Stimulated activated CD8-positive, alpha-beta memory T cell treated with anti-CD3 and anti-CD28 coated beads, Interleukin-15, amount 100 ng/mL, for 24 hours (primary cell): ENCODE data around the gene PAK2.
"Not testable (repeated sequence)": the region's sequence is repeated elsewhere in the genome, so short reads cannot be mapped to it uniquely, and the experiment has no call there.

Experiments
- DNase-seq: peaks from one replicate; pipeline ENCODE4 v3.0.0-alpha.2; 2020; ENCODE audit warnings: low read depth

The PAK2 gene

GRCh38 chr3:196843435-196844110, 103.9 kb downstream of the PAK2 start:
- DNase-seq = no peak

DNA sequence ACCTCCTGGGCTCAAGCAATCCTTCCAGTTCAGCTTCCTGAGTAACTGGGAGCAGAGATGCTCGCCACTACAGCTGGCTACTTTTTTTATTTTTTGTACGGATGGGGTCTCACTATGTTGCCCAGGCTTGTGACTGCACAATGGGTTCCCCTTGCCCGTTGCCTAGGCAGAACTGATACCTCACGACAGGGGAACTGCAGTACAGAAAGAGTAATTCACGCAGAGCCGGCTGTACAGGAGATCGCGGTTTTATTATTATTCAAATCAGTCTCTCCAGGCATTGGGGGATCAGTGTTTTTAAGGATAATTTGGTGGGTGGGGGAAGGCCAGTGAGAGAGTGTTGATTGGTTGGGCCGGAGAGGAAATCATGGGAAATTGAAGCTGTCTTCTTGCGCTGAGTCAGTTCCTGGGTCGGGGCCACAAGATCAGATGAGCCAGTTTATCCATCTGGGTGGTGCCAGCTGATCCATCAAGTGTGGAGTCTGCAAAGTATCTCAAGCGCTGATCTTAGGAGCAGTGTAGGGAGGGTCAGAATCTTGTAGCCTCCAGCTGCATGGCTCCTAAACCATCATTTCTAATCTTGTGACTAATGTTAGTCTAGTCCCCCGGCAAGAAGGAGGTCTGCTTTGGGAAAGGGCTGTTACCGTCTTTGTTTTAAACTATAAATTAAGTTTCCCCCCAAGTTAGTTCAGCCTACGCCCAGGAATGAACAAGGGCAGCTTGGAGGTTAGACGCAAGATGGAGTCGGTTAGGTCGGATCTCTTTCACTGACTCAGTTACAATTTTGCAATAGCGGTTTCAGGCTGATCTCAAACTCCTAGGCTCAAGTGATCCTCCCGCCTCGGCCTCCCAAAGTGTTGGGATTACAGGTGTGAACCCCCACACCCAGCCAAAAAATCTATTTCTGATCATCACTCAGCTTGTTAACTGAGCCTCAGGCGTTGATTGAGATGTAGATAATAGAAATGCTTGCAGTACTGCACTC, 104.9 kb downstream of the PAK2 start:
- DNase-seq = not testable (repeated sequence)

- DNase-seq = not testable (repeated sequence)
These were observed 108.7 kb downstream of the PAK2 start for GRCh38 chr3:196848375-196848774.

DNA sequence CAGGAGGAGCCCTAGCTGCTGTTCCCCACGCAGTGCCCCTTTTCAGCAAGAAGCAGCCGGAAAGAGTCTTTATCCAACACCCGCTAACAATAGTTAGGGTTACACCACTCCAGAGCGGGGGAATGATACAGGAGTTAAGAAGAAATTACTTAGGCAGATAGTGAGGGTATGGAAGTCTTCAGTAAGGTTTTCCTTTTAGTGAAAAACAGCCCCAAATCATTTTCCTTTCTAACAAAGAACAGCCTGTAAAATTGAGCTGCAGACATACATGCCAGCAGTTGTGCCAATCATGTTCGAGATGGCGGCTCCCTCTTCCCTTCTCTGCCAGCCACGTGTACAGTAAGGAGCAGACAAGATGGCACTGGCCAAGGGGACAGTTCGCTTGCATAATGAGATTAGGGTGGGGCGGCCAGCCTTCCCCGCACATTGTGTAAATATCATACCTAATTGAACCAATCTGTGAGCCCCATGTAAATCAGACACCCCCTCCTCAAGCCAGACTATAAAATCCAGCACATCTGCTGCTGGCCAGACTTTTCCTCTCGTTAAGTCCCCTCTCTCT, 109.6 kb downstream of the PAK2 start:
- no peak for DNase-seq

- not testable (repeated sequence) for DNase-seq
These were observed 123.3 kb downstream of the PAK2 start for GRCh38 chr3:196863000-196863399.

DNA sequence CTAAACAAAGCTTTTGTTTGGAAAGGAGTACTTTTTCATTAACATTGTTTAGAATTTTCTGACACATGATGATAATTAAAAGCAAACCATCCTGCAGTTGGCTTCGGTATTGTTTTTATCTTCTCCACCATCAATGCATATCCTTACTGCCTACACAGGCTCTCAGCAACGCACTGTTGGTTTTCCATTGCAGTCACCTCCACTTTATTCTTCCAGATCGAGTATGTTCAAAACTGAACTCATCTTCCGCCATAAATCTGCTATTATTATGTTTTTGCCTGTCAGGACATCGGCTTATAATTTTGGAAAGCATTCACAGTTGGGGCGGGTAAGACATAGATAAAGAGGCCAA, 127.5 kb downstream of the PAK2 start:
- DNase-seq = no peak

DNA sequence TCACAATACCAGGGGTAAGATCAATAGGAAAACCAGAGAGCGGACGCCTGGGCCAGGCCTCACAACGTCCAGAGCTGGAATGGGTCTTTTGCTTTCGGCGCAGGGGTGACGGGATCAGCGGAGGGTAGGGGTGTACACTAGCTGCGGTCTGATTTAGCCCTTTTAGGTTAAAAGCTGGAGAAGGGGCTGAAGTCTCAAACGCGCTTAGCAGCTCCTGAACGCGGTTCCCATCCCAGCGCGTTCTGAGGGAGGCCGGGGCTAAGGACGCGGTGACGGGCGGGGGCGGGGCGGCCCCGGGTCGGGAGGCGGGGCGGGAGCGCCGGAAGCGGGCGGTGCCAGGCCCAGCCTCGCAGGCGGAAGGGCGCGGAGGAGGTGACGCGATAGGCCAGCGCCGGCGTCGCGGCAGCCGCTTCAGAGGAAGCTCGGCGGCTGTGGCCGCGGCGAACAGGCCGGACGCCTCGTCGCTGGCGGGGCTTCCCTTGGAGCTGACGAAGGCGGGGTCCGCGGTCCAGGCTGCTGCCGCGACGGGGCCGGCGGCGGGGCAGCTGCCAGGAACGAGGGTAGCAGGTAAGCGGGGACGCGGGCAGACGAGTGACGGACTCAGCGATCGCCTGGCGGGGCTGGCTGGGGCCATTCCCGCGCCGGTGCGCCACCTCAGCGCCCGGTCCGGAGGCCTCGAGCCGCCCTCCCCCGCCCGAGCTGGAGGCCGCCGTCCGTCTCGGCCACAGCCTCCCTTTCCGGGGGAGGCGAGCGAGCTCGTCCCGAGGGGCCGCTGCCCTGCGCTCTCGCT, 128.0 kb downstream of the PAK2 start, which contains the start of gene SENP5:
Gene SENP5 (plus strand): TSS at position 414 of the 790 bp plus-strand sequence. CDS start 17,262 bp downstream, outside the sequence.
- DNase-seq = peak; percentile 87

- no peak for DNase-seq
These were observed 128.6 kb downstream of the PAK2 start for GRCh38 chr3:196868297-196868661.

- DNase-seq = no peak
These were observed 132.7 kb downstream of the PAK2 start for GRCh38 chr3:196872316-196872715.

DNA sequence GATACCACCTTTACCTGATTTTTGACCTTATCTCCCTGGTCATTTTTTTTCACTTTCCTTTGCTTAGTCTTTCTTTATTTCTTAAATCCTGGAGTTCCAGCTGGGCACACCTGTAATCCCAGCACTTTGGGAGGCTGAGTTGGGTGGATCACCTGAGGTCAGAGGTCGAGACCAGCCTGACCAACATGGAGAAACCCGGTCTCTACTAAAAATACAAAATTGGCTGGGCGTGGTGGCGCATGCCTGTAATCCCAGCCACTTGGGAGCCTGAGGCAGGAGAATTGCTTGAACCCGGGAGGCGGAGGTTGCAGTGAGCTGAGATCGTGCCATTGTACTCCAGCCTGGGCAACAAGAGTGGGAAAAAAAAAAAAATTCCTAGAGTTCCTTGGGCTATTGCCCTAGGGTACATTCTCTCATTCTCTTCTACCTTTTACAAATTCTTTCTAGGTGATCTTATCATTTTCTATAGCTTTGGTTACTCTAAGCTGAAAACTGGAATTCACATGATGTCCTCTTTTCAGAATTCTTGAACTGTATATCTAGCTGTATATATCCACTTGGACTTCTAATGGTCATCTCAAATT, 134.9 kb downstream of the PAK2 start:
- DNase-seq = not testable (repeated sequence)

DNA sequence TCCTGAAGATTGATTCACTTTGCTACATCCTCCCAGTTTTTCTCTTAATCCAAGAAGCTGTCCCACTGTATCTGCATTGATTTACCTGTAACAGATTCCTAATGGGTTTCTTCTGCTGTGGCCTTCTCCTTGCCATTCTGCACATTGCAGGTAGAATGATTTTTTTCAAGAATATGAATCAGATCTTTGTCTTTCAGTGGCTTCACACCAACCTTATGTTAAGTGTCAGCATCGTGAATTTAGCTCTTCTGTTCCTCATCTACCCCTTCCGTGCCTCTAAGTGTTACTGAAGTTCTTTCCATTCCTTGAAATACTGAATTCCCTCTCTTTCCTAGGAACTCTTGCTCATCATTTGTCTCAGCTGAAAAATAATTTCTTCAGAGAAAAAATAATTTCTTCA, 135.6 kb downstream of the PAK2 start:
- DNase-seq = no peak
